DOHH2 (cell line): Measurements from ENCODE around the gene CNTN5.

ENCODE experiments used
- EZH2phosphoT487 ChIP-seq: fragments of 200-600 bp; sonication (generic); IDR thresholded peaks from 2 replicates; pipeline ENCODE4 v1.6.1; 2017; ENCODE audit warnings: borderline replicate concordance, mild to moderate bottlenecking, antibody characterized with exemption, low read length, moderate library complexity, mixed read lengths
- TF ChIP-seq, protein P1 (sequence below): fragments of 200-600 bp; sonication (generic); IDR thresholded peaks from one replicate; pipeline ENCODE4 v1.5.1; 2014; ENCODE audit warnings: antibody characterized with exemption, mild to moderate bottlenecking, low read depth, low read length; ENCODE audit not compliant: poor library complexity, severe bottlenecking

DNA sequence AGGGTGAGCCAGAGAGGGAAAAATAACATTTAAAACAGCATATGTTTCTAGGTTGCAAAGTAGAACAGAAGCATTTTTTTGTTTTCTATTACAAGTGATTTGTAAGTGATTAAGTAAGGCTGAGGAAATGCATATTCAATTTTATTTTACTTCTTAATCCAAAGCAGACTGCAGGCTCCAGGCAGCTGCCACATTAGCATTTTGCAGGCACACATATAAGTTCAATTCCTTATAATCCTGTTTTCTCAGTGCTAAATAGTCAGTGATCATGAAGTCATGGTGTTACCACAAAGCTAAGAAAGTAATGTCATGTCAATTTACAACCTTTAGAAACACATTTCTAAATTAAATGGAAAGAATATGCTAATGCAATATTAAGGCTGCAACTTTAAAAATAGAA, 149.8 kb downstream of the CNTN5 start:
- TF ChIP-seq, protein P1, sequence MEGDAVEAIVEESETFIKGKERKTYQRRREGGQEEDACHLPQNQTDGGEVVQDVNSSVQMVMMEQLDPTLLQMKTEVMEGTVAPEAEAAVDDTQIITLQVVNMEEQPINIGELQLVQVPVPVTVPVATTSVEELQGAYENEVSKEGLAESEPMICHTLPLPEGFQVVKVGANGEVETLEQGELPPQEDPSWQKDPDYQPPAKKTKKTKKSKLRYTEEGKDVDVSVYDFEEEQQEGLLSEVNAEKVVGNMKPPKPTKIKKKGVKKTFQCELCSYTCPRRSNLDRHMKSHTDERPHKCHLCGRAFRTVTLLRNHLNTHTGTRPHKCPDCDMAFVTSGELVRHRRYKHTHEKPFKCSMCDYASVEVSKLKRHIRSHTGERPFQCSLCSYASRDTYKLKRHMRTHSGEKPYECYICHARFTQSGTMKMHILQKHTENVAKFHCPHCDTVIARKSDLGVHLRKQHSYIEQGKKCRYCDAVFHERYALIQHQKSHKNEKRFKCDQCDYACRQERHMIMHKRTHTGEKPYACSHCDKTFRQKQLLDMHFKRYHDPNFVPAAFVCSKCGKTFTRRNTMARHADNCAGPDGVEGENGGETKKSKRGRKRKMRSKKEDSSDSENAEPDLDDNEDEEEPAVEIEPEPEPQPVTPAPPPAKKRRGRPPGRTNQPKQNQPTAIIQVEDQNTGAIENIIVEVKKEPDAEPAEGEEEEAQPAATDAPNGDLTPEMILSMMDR, result no peak
- TF ChIP-seq EZH2phosphoT487, result no peak
